ENCODE measurements around the gene ADSL.

The ADSL gene

GRCh38 chr22:40405178-40406062, 59.1 kb downstream of the ADSL start:
- DNase-seq (ENCODE audit: low read depth) = no peak

- no peak for DNase-seq (ENCODE audit: low read depth)
Observed at GRCh38 chr22:40406063-40406890, 60.0 kb downstream of the ADSL start.

- no peak for DNase-seq (ENCODE audit: low read depth)
Observed at GRCh38 chr22:40407021-40407761, 60.9 kb downstream of the ADSL start.

- DNase-seq (ENCODE audit: low read depth) = no peak
Observed at GRCh38 chr22:40407831-40408717, 61.8 kb downstream of the ADSL start.

GRCh38 chr22:40408718-40409612, 62.7 kb downstream of the ADSL start:
- DNase-seq (ENCODE audit: low read depth) = no peak

- DNase-seq (ENCODE audit: low read depth) = no peak
Observed at GRCh38 chr22:40409613-40410113, 63.4 kb downstream of the ADSL start.

- DNase-seq (ENCODE audit: low read depth) = no peak
Observed at GRCh38 chr22:40410272-40410671, 64.0 kb downstream of the ADSL start.

GRCh38 chr22:40410731-40411505, 64.6 kb downstream of the ADSL start:
- DNase-seq (ENCODE audit: low read depth) = no peak

- DNase-seq (ENCODE audit: low read depth) = no peak
Observed at GRCh38 chr22:40411506-40411861, 65.2 kb downstream of the ADSL start.

- no peak for DNase-seq (ENCODE audit: low read depth)
Observed at GRCh38 chr22:40412441-40412840, 66.1 kb downstream of the ADSL start.

- no peak for DNase-seq (ENCODE audit: low read depth)
Observed at GRCh38 chr22:40413873-40414272, 67.6 kb downstream of the ADSL start.

GRCh38 chr22:40414311-40414710, 68.0 kb downstream of the ADSL start:
- no peak for DNase-seq (ENCODE audit: low read depth)

GRCh38 chr22:40414838-40415505, 68.7 kb downstream of the ADSL start:
- DNase-seq (ENCODE audit: low read depth) = no peak

- no peak for DNase-seq (ENCODE audit: low read depth)
Observed at GRCh38 chr22:40415531-40416266, 69.4 kb downstream of the ADSL start.

- DNase-seq (ENCODE audit: low read depth) = no peak
Observed at GRCh38 chr22:40416267-40416570, 69.9 kb downstream of the ADSL start.

- DNase-seq (ENCODE audit: low read depth) = no peak
Observed at GRCh38 chr22:40416636-40417035, 70.3 kb downstream of the ADSL start.

- no peak for DNase-seq (ENCODE audit: low read depth)
Observed at GRCh38 chr22:40417041-40417440, 70.7 kb downstream of the ADSL start.

- no peak for DNase-seq (ENCODE audit: low read depth)
Observed at GRCh38 chr22:40417881-40418280, 71.6 kb downstream of the ADSL start.
